HG03159 (cell line): ENCODE results near the gene MEIOB.

Experiments
- ATAC-seq: cut with Tn5 transposase; IDR thresholded peaks from one replicate; pipeline ENCODE4 v1.9.1; 2021; ENCODE audit warnings: mild to moderate bottlenecking, moderate library complexity; ENCODE audit not compliant: unreplicated experiment

The MEIOB gene

GRCh38 chr16:1789643-1790045 is 82.3 kb downstream of the MEIOB start:
- no peak for ATAC-seq

- ATAC-seq: no peak
These were observed 83.3 kb downstream of the MEIOB start for GRCh38 chr16:1788708-1789100.

- no peak for ATAC-seq
These were observed 83.8 kb downstream of the MEIOB start for GRCh38 chr16:1788095-1788707.

GRCh38 chr16:1787322-1788094 is 84.5 kb downstream of the MEIOB start:
- no peak for ATAC-seq

GRCh38 chr16:1787056-1787321 is 85.0 kb downstream of the MEIOB start:
- ATAC-seq: no peak

GRCh38 chr16:1786242-1787055 is 85.5 kb downstream of the MEIOB start:
- ATAC-seq: no peak

GRCh38 chr16:1785846-1786170 is 86.2 kb downstream of the MEIOB start:
- ATAC-seq: no peak

GRCh38 chr16:1784977-1785845 is 86.8 kb downstream of the MEIOB start:
- ATAC-seq: no peak
